GM12878 (cell line): Measurements from ENCODE around the gene NANOS2. TPM values are rescaled to one million over a fixed set of nuclear protein-coding genes. Genes with fewer than 3 reads are reported as not detected.

Experiments
- ATAC-seq: fragments of 200-7000 bp; cut with Tn5 transposase; 3 replicates; pipeline ENCODE4 v1.9.1; 2020; ENCODE audit warnings: mild to moderate bottlenecking, moderate library complexity
- BruUV-seq: library from RNA; stranded (reverse); fragments of 400-500 nt; replicated peaks from 2 replicates; lab custom pipeline; 2021; lab: Mats Ljungman, UMichigan
- CTCF ChIA-PET: fragments of 300-600 bp; sonication (Branson Sonifier 250); formaldehyde crosslinking; extraction: SDS; loops from one replicate; lab custom pipeline; 2021; ENCODE audit warnings: inconsistent platforms; lab: Yijun Ruan, JAX
- POLR2A ChIA-PET: fragments of 350-600 bp; formaldehyde crosslinking; extraction: SDS; loops from one replicate; lab custom pipeline; 2021; ENCODE audit warnings: inconsistent platforms; lab: Charles Lee
- RAD21 ChIA-PET: fragments of 300-600 bp; sonication (Branson Sonifier 250); formaldehyde crosslinking; loops from one replicate; lab custom pipeline; 2023; ENCODE audit warnings: antibody characterized with exemption; ENCODE audit not compliant: unreplicated experiment; lab: Charles Lee
- SMC1A ChIA-PET: fragments of 300-600 bp; sonication (Branson Sonifier 250); formaldehyde crosslinking; loops from one replicate; lab custom pipeline; 2023; ENCODE audit not compliant: unreplicated experiment, uncharacterized antibody; lab: Charles Lee
- DNase-seq: peaks from one replicate; pipeline ENCODE4 v3.0.0-alpha.2; 2011; ENCODE audit warnings: low read depth, low spot score
- FAIRE-seq: peaks from 3 replicates; lab custom pipeline; 2011; peaks lifted over from hg19 to GRCh38; lab: Jason Lieb, UNC
- H2AFZ ChIP-seq: 2 replicates; pipeline ENCODE4 v1.6.0; 2011; ENCODE audit warnings: low read depth, low read length, control low read depth; ENCODE audit not compliant: control insufficient read depth
- H3K27ac ChIP-seq: 2 replicates; pipeline ENCODE4 v1.5.1; 2011; ENCODE audit warnings: control low read depth; ENCODE audit not compliant: control insufficient read depth, insufficient read depth
- H3K27me3 ChIP-seq, 2 experiments: replicated peaks in 1 of 2; 2 replicates each; pipeline versions ENCODE4 v1.6.0 to v1.6.1; 2011; ENCODE audit warnings: low read length in 1 of 2; ENCODE audit not compliant: control insufficient read depth in 2 of 2, insufficient read depth in 2 of 2
- H3K36me3 ChIP-seq, 2 experiments: 2 replicates each; pipeline ENCODE4 v1.5.1; 2011; ENCODE audit warnings: low read length in 1 of 2; ENCODE audit not compliant: control insufficient read depth in 2 of 2, insufficient read depth in 2 of 2
- H3K4me1 ChIP-seq: 2 replicates; pipeline ENCODE4 v1.6.1; 2011; ENCODE audit warnings: mild to moderate bottlenecking, low read length, moderate library complexity, mixed read lengths; ENCODE audit not compliant: control insufficient read depth, insufficient read depth
- H3K4me2 ChIP-seq: 2 replicates; pipeline ENCODE4 v1.6.0; 2011; ENCODE audit warnings: control low read depth; ENCODE audit not compliant: control insufficient read depth, insufficient read depth
- H3K4me3 ChIP-seq: fragments of 200-600 bp; sonication (generic); 2 replicates; pipeline ENCODE4 v1.5.1; 2016
- H3K79me2 ChIP-seq: 2 replicates; pipeline ENCODE4 v1.6.0; 2011; ENCODE audit warnings: low read length; ENCODE audit not compliant: control insufficient read depth, insufficient read depth
- H3K9ac ChIP-seq: 2 replicates; pipeline ENCODE4 v1.8.0; 2011; ENCODE audit warnings: low read length, control low read depth, mixed read lengths; ENCODE audit not compliant: control insufficient read depth, insufficient read depth
- H3K9me3 ChIP-seq: replicated peaks from 3 replicates; pipeline ENCODE4 v1.5.1; 2011; ENCODE audit warnings: mild to moderate bottlenecking, low read length; ENCODE audit not compliant: control insufficient read depth, insufficient read depth
- H4K20me1 ChIP-seq: 2 replicates; pipeline ENCODE4 v1.6.0; 2011; ENCODE audit not compliant: control insufficient read depth, insufficient read depth
- CBFB ChIP-seq: IDR thresholded peaks from 2 replicates; pipeline ENCODE4 v1.6.1; 2016; ENCODE audit warnings: antibody characterized with exemption, low read depth
- E2F8 ChIP-seq: fragments of 450-650 bp; IDR thresholded peaks from 2 replicates; pipeline ENCODE4 v1.6.1; 2018; ENCODE audit warnings: mild to moderate bottlenecking, low read depth, moderate library complexity; ENCODE audit not compliant: partially characterized antibody
- HDAC2 ChIP-seq: fragments of 200-600 bp; sonication (generic); IDR thresholded peaks from 2 replicates; pipeline ENCODE4 v1.6.1; 2017
- IKZF2 ChIP-seq, 2 experiments: fragments of 450-650 bp; IDR thresholded peaks; 2 replicates each; pipeline ENCODE4 v1.6.1; 2017; ENCODE audit warnings: mild to moderate bottlenecking in 2 of 2, moderate library complexity in 2 of 2
- MEF2B ChIP-seq: fragments of 450-650 bp; IDR thresholded peaks from 2 replicates; pipeline ENCODE4 v1.6.1; 2018; ENCODE audit warnings: mild to moderate bottlenecking, moderate library complexity; ENCODE audit not compliant: partially characterized antibody, poor library complexity, severe bottlenecking
- NR2C1 ChIP-seq: fragments of 450-650 bp; IDR thresholded peaks from 2 replicates; pipeline ENCODE4 v1.6.1; 2017; ENCODE audit warnings: antibody characterized with exemption, mild to moderate bottlenecking, moderate library complexity
- RCOR1 ChIP-seq: conservative IDR thresholded peaks from 2 replicates; pipeline ENCODE4 v1.6.1; 2012; ENCODE audit warnings: low read depth, low read length, improper control_type of control experiment
- TARDBP ChIP-seq: IDR thresholded peaks from 2 replicates; pipeline ENCODE4 v1.6.1; 2016; ENCODE audit warnings: borderline replicate concordance
- YY1 ChIP-seq: IDR thresholded peaks from 2 replicates; pipeline ENCODE4 v1.6.1; 2011; ENCODE audit warnings: low read depth, mild to moderate bottlenecking, low read length
- ZBED1 ChIP-seq: IDR thresholded peaks from 2 replicates; pipeline ENCODE4 v1.6.1; 2016; ENCODE audit warnings: borderline replicate concordance
- ZBTB33 ChIP-seq: fragments of 450-650 bp; IDR thresholded peaks from 2 replicates; pipeline ENCODE4 v1.6.1; 2017; ENCODE audit warnings: mild to moderate bottlenecking
- ZZZ3 ChIP-seq: IDR thresholded peaks from 2 replicates; pipeline ENCODE4 v1.6.1; 2011; ENCODE audit warnings: low read depth; ENCODE audit not compliant: control insufficient read depth, insufficient read length
- WGBS: methylation state at CpG from one replicate; pipeline ENCODE4 v1.1.6; 2016; ENCODE audit warnings: low lambda C conversion rate; ENCODE audit not compliant: insufficient replicate concordance, insufficient coverage; ENCODE audit errors: missing lambda C conversion rate; 5-methylcytosine and 5-hydroxymethylcytosine counted together
- in situ Hi-C: fragments of 300-500 bp; cut with MboI; formaldehyde crosslinking; loops from 9 replicates; pipeline ENCODE4 v1.14.3; 2018; ENCODE audit warnings: mixed read lengths
- intact Hi-C: fragments of 100-400 bp; cut with micrococcal nuclease; formaldehyde crosslinking; loops from one replicate; pipeline ENCODE4 v1.14.2; 2022; ENCODE audit not compliant: unreplicated experiment
- polyA plus RNA-seq, 11 experiments: library from polyadenylated mRNA; depleted of rRNA in 4 of 11; unstranded in 6 of 11; stranded (reverse) in 5 of 11; fragments of >200 nt; fragmentation: Nextera tagmentation in 4 of 11; fragmentation: Illumina TruSeq in 1 of 11; extraction: Ambion mirVana in 4 of 11; extraction: Trizol in 1 of 11; gene quantifications; 1 replicate in 1 of 11; 2 replicates in 10 of 11; pipeline versions ENCODE4 v1.2.1 to v1.2.3, GENCODE V29; 2011 to 2016; ENCODE audit warnings: inconsistent platforms in 2 of 11, missing spikeins in 2 of 11, low read depth in 1 of 11
- total RNA-seq, 4 experiments: library from RNA; depleted of rRNA in 3 of 4; stranded (reverse); fragments of >200 nt in 3 of 4; fragmentation: Illumina TruSeq in 1 of 4; extraction: Trizol in 1 of 4; gene quantifications; 2 replicates each; pipeline versions ENCODE4 v1.2.1 to v1.2.3, GENCODE V29; 2013 to 2021

Gene NANOS2
- total and polyA plus RNA-seq, 10 of the 15 experiments (the other 5 are each of a cell fraction or from before 2014, with no cell fraction given) = not detected

GRCh38 chr19:45889210-45889885 lies 25.2 kb downstream of the NANOS2 start:
- peaks cover 9% of the 10 kb centered on the region for H3K4me1 ChIP-seq
- H3K4me3 ChIP-seq = no peak overlapping the region
- H3K4me2 ChIP-seq = no peak overlapping the region
- no peak overlapping the region for H3K27ac ChIP-seq
- ChIA-PET CTCF (no interaction called here), POLR2A (interaction anchor here (0.6 to 1.0 kb wide), 3 partner anchors 12 to 93 kb away, joined by 3 to 4 read pairs (median 3); no protein-coding TSS in a partner anchor), SMC1A (no interaction called here), RAD21 (interaction anchor here (0.6 kb wide), 1 partner anchor 549 kb away, joined by 5 read pairs; no protein-coding TSS in a partner anchor)
- H3K9ac ChIP-seq = no peak overlapping the region
- BruUV-seq = no TSS peak
- TF ChIP-seq IKZF2 (IDR thresholded peaks at IDR 0.05) (no peak), ZBTB33 (no peak), HDAC2 (no peak), TARDBP (no peak), MEF2B (no peak), NR2C1 (no peak), YY1 (no peak), ZBED1 (no peak), ZZZ3 (no peak), CBFB (no peak), E2F8 (no peak), RCOR1 (no peak)
- WGBS = 74% methylated on average over 6 of the region's 6 CpGs
- H3K9me3 ChIP-seq = no peaks in the 10 kb centered on the region
- in situ Hi-C loops = no loop called here
- intact Hi-C loops = no loop called here
- FAIRE-seq (no peak), ATAC-seq (no peak), DNase-seq (no peak)
- no peak overlapping the region for H2AFZ ChIP-seq
- no peaks in the 10 kb centered on the region for H3K27me3 ChIP-seq
- H3K36me3 ChIP-seq = no peaks in the 10 kb centered on the region; a peak in 1 of 4 replicates
- peaks cover 9% of the 10 kb centered on the region for H3K79me2 ChIP-seq
- H4K20me1 ChIP-seq = no peaks in the 10 kb centered on the region
